ENCODE measurements around the gene ANO10.
"Not testable (repeated sequence)": the region's sequence is repeated elsewhere in the genome, so short reads cannot be mapped to it uniquely, and the experiment has no call there.

The ANO10 gene

DNA sequence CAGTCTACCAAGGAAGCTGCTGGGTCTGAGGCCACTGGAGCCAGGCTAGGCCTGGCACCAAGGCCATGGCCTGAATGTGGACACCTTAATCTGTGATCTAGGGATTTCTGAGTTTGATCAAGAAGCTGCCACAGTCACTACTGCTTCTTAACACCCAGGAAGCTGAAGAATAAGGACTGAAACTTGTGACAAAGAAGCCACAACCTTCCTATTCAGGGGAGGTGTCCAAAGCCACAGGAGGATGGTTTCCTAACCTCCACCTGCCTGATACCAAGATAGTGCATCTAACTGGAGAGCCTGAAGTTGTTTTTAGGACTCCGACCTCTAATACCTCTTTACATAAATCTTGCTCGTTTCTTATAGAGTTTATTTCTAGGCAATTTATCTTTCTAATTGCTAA lies 5.5 kb upstream of the ANO10 start:
- no peak for DNase-seq (ENCODE audit: low read depth in 3 of 3)

DNA sequence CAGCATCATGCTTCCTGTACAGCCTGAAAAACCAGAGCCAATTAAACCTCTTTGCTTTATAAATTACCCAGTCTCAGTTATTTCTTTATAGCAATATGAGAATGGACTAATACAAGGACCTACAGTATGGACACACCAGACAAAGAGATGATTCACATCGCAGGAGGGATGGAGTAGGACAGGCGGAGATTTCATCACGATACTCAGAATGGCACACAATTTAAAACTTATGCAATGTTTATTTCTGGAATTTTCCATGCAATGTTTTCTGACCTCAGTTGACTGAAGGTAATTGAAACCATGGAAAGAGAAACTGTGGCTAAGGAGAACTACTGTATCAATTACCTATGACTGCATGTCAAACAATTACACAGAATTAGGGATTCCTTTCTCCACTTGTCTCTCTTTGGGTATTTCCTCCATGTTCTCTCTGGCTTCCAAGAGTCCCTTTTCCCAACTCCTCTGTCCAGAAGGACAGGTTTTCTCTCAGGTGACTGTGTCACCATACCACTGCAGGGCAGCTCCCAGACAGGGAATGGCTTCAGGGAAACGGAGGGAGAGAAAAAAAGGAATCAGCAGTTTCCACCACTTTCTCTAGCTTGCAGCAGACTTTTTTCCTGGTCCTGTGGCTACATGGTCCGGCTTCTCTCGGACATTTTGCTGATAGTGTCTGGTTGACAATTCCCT lies 3.0 kb upstream of the ANO10 start:
- DNase-seq (ENCODE audit: low read depth in 3 of 3) = no peak

DNA sequence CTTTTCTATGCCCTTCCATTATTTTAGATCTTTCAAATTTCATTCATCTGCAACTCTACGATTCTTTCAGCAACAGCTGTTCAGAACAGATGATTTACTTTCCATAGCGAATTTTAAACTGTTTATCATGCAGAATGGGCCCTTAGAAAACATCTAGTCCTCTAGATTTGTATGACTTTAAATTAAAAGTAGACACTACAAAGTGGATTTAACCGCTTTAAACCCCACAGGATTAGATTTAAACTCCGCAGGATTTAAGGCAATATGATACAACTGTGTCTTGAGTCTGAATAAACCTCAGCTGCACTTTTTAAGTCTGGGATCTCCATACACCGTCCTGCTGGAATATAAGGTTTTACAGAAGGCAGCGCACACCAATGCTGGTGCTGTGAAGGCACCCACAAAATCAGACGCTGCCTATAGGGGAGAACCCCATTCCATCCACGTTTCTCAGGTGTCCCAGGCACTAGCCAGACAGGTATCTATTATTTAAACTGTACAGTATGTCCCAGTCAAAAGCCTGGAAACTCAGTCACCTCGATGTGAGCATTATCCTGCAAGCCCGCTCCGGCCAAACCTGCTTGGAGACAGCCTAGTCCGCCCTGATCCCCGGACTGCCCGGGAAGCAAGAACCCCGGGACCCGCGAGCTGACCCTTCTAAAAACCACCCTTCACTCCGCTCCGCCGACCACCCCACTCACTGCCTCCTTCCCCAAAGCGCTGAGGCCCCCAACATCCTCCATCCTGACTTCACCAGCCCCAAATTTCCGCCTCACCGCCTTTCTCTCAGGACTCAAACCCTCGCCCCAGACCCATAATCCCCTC lies 768 bp downstream of the ANO10 start:
- no peak for DNase-seq (ENCODE audit: low read depth in 3 of 3)

DNA sequence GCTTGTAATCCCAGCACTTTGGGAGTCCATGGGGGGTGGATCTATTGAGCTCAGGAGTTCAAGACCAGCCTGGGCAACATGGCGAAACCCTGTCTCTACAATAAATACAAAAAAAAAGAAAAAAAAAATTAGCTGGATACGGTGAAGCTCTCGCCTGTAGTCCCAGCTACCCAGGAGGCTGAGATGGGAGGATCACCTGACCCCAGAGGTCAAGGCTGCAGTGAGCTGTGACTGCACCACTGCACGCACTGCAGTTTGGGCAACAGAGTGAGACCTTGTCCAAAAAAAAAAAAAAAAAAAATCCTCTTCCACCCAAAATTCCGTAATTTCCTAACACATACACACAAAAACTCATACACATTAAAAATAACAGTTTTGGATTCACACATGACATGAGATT lies 2.2 kb downstream of the ANO10 start:
- DNase-seq (ENCODE audit: low read depth in 3 of 3) = no peak

DNA sequence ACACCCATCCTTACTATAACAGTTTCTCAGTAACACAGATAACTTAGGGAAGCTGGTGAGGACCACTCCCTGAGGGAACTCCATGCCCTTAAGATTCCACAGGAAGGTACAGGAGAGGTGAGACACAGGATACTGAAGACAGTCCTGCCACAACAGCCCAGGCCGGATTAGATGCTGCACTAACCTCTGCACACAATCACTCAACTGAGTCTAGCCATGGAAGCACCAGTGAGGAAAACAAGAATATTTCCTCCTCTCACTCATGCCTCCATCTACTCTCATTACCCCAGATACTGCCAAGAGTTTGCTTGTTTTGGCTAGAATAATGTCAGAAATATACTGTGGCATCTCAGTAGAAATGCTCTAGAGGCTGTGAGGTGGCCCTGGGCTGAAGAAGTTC lies 3.7 kb downstream of the ANO10 start:
- no peak for DNase-seq (ENCODE audit: low read depth in 3 of 3)

DNA sequence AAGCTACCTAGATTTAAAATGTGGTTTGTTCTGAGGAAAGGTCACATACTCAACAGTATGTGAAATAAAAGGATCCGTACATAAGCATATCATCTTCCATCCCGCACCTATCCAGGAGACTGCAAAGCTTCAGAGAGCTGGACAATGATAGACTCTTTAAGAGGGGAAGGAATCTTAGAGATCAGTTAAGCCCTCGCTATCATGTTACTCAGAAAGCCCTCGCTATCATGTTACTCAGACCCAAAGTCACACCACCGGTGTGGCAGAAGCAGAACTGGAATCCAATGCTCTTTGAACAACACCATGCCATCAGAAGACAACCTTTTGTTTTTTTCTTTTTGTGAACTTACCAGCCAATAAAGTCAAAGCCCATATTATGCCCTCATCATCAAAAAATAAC lies 5.8 kb downstream of the ANO10 start:
- DNase-seq (ENCODE audit: low read depth in 3 of 3) = no peak

DNA sequence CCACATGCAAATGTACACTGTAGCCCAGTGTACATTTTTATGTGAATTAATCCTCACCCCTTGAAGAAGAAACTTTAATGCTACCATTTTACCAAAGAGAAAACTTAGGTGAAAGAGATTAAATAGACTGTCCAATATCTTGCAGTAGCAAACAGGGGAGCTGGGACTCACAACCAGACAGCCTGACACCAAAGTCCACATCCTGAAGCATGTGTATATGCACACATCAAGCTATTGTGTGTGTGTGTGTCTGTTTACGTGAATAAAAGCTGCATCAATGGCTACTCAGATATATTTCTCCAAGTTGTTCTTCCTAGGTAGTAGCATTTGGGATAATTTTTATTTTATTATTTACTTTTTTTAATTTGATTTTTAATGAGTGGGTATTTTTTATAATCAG lies 6.7 kb downstream of the ANO10 start:
- DNase-seq (ENCODE audit: low read depth in 3 of 3) = no peak

DNA sequence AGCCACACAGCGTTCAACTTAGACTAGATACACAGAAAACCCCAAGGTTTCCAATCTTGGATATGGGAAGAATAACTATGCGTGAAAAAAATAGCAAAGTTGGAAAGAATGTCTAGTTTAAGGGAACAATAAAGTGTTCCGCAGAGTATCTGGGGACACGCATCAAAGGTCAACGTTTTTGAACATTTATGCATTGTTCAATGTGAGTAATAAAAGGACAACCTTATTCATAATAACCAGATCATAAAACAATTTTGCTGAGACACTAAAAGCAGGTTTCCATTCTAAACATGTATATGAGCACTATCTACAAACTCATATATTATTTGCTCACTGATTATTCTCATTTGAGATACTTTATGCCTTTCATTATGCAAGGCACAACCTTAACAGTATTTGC lies 7.8 kb downstream of the ANO10 start:
- no peak for DNase-seq (ENCODE audit: low read depth in 3 of 3)

DNA sequence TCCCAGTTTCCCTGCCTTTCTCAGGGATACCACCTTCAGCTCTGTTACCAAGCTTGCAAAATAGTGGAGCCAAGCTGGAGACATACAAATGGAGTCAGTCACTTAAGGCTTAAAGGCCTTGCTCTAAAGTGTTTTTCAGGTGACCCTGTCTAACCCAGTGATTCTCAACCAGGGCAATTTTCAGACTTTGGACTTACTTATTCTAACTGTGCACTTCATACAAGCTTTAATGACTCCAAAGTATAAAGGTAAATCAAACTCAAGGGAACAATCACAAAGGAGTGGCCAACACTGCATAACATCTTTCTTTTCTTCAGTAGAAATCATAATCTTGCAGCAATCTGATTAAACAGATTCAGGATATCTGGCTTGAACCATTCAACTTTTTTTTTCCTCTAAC lies 9.4 kb downstream of the ANO10 start:
- DNase-seq (ENCODE audit: low read depth in 3 of 3) = no peak

DNA sequence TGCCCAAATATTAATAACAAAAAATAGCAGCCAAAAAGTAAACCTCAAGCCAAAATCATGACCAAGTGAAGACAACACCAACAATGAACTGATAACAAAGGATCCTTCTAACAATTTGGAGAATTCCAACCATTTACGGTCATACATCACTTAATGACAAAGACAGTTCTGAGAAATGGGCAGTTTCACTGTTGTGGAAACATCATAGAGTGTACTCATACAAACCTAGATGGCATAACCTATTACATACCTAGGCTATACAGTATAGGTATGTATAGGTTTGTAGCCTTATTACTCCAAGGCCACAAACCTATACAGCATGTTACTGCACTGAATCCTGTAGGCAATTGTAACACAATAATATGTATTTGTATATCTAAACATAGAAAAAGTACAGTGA lies 12.4 kb downstream of the ANO10 start:
- no peak for DNase-seq (ENCODE audit: low read depth in 3 of 3)

DNA sequence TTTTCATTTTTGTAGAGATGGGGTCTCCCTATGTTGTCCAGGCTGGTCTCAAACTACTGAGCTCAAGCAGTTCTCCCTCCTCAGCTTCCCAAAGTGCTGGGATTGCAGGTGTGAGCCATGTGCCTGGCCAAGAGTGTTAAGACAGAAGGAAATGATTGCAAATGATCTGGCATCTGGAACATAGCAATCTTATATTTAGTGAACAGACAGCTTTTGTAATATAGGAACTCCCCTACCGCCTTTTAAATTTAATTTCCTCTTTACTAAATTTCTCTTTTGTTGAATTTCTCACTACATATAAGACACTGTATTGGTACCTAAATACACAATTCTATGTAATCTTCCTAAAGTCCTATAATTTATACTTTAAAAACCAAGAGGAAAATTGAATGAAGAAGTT lies 13.1 kb downstream of the ANO10 start:
- DNase-seq (ENCODE audit: low read depth in 3 of 3) = no peak

DNA sequence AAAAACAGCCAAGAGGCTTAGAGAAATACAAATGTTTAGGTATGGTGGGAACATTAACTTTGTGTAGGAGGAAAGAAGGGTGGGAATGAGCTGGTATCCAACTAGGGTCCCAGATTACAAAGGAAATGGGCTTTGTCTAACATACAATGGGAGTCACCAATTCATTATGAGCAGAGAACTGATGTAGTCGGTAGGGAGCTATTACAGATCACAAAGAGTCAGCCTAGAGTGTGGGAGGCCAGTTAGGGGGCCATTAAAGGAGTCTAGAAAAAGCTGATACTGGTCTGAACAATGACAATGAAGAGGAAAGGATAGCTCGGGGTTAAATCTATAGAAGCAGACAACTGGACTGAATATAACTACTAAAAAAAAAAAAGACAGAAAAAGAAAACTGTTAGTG lies 15.5 kb downstream of the ANO10 start:
- no peak for DNase-seq (ENCODE audit: low read depth in 3 of 3)

DNA sequence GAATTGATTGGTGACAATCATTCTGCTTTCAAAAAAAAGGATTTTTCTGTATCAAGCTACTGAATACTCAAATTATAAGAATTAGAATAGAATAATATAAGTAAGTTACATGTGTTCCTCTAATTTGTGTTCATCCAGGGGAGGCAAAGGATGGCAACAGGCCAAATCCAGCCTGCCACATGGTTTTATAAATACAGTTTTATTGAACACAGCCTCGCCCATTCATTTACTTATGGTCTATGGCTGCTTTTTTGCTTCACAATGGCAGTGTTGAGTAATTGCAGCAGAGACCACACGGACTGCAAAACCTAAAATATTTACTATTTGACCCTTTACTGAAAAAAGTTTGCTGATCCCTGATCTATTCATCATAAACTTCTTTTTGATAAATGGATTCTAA lies 21.9 kb downstream of the ANO10 start:
- not testable (repeated sequence) for DNase-seq (ENCODE audit: low read depth in 3 of 3)

DNA sequence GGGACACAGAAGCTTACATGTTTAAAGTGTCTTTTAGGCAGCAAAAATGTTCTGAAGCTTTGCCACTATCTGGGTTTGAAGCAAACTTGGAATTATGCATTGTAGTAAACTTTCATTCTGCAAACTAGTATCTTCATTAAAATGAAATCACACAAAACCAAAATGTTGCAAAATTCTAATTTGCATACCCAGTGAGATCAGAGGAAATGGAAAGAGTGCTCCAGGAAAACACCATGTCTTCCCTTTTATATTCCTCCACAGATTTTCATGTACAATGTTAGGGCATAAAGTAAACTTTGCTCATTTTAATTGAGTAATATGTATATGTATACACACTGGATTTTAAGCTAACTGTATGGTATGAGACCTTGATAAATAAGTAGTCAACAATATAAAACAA lies 23.9 kb downstream of the ANO10 start:
- no peak for DNase-seq (ENCODE audit: low read depth in 3 of 3)

DNA sequence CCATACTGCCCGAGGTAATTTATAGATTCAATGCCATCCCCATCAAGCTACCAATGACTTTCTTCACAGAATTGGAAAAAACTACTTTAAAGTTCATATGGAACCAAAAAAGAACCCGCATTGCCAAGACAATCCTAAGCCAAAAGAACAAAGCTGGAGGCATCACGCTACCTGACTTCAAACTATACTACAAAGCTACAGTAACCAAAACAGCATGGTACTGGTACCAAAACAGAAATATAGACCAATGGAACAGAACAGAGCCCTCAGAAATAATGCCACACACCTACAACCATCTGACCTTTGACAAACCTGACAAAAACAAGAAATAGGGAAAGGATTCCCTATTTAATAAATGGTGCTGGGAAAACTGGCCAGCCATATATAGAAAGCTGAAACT lies 25.6 kb downstream of the ANO10 start:
- not testable (repeated sequence) for DNase-seq (ENCODE audit: low read depth in 3 of 3)

DNA sequence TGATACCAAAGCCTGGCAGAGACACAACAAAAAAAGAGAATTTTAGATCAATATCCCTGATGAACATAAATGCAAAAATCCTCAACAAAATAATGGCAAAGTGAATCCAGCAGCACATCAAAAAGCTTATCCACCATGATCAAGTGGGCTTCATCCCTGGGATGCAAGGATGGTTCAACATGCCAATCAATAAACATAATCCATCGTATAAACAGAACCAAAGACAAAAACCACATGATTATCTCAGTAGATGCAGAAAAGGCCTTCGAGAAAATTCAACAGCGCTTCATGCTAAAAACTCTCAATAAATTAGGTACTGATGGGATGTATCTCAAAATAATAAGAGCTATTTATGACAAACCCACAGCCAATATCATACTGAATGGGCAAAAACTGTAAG lies 26.5 kb downstream of the ANO10 start:
- DNase-seq (ENCODE audit: low read depth in 3 of 3) = not testable (repeated sequence)

DNA sequence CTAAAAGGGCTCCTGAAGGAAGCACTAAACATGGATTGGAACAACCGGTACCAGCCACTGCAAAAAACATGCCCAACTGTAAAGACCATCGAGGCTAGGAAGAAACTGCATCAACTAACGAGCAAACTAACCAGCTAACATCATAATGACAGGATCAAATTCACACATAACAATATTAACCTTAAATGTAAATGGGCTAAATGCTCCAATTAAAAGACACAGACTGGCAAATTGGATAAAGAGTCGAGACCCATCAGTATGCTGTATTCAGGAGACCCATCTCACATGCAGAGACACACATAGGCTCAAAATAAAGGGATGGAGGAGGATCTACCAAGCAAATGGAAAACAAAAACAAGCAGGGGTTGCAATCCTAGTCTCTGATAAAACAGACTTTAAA lies 28.2 kb downstream of the ANO10 start:
- not testable (repeated sequence) for DNase-seq (ENCODE audit: low read depth in 3 of 3)

DNA sequence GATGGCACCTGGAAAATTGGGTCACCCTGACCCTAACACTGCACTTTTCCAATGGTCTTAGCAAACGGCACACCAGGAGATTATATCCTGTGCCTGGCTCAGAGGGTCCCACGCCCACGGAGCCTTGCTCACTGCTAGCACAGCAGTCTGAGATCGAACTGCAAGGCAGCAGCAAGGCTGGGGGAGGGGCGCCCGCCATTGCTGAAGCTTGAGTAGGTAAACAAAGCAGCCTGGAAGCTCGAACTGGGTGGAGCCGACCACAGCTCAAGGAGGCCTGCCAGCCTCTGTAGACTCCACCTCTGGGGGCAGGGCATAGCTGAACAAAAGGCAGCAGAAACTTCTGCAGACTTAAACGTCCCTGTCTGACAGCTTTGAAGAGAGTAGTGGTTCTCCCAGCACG lies 29.9 kb downstream of the ANO10 start:
- DNase-seq (ENCODE audit: low read depth in 3 of 3) = not testable (repeated sequence)

DNA sequence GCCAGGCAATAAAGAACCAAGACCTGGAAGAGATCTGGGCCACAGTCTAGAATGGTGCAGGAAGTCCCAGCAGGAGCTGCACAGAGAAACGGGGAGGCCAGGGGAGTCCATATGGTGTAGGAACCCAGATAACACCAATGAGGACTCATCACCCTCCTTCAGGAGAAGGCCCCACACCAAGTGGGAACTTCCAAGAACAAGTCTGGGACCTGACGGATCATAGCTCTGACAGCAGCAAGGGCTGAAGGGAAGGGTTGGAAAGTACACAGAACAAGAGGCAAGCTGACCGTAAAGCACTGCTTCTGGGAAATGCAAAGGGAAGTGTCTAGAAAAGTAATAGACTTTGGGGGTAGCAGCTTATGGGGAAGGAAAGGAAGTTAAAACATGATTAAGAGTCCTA lies 34.5 kb downstream of the ANO10 start:
- no peak for DNase-seq (ENCODE audit: low read depth in 3 of 3)

DNA sequence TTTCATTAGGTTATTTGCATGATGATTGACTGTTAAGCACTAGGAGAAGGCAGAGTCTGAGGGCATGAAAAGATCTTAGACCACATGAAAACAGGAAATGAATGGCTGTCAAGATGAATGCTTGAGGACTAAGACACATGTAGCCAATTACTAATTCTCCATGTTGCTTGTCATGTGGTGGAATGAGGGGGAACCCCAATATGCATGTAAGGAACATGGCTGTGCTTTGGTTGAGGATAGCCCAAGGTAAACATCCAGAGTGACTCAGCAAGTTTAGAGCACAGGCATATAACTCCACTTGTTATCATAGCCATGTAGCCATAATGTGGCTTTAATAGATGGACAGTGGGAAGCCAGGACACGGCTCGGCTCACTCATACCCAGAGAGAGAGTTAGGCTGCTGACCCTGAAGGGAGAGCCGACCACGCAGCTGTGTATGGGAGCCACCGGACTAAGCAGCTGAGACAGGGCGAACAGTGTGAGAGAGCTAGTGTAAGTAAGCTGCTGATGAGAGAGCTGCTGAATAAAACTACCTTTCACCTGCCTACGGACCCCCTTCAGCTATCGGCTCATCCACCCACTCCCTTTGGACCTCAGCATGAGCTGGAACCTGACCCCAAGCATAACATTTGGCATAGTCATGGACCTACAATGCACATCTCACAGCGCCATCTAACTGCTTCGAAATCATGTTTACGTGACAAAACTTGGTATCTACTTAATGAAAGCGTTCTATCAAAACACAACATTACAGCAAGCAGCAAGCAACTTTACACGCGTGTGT lies 37.6 kb downstream of the ANO10 start:
- no peak for DNase-seq (ENCODE audit: low read depth in 3 of 3)

DNA sequence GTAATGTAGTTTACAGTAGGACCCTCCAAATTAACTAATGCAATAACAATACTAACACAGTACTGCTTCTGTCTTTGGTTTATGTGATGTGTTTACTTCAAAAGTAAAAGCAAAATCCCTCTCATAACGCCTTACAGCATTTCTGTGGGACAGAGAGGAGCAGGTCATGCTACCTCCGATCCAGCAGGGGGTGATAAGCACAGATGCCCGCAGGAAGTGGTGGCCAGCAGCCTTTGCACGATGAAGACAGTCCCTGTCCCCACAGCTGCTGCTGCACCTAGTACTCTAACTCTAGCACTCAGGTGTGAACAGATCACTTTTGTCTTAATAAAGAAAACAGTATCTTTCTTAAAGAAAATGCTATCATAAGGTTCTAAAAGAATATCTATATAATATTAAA lies 38.3 kb downstream of the ANO10 start:
- DNase-seq (ENCODE audit: low read depth in 3 of 3) = no peak

DNA sequence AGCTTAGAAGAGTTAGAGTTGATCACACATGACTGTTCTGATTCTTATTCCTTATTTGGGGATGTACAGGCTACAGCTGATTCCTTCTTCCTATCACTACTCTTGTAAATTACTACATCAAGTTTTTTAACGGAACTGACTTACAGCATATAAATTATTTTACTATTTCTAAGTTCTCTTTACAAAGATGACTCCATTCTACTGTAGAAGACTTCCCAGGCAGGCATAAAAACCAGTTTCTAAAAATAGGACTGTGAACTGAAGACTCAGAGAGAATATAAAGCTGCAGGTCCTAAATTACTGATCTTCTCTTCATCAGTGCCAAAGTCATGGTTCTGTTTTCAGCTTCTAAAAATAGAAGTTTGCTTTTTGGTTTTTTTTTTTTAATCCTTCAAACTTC lies 38.9 kb downstream of the ANO10 start:
- DNase-seq (ENCODE audit: low read depth in 3 of 3) = no peak

DNA sequence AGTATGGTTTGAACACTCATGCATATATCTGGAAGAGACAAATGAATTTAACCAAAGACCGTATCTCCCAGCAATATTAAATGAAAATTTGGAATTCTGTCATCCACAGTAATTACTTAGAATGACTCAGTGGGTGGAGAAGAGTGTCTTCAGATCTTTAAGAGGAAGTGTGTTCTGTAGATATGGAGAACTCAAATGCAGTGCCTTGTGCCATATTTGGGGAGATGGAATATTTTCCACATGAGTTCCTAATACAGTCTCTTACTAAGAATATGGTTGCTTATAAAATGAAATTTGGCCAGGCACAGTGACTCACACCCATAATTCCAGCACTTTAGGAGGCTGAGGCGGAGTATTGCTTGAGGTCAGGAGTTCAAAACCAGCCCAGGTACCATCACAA lies 40.5 kb downstream of the ANO10 start:
- no peak for DNase-seq (ENCODE audit: low read depth in 3 of 3)

Data from stimulated activated CD4-positive, alpha-beta T cell treated with anti-CD3 and anti-CD28 coated beads, TNF-alpha, amount 100 ng/mL, for 24 hours (primary cell).